GM23338 (cell line): ENCODE results near the gene SLC32A1. TPM values are rescaled to one million over a fixed set of nuclear protein-coding genes. Genes with fewer than 3 reads are reported as not detected.
A peak's percentile ranks its signal among the peaks of the same experiment; 100 is the strongest.

ENCODE experiments used
- ATAC-seq: fragments of 200-7000 bp; cut with Tn5 transposase; 3 replicates; pipeline ENCODE4 v1.9.1; 2020
- DNase-seq: peaks from one replicate; pipeline ENCODE4 v3.0.0-alpha.2; 2015; ENCODE audit warnings: low spot score
- H2AFZ ChIP-seq: fragments of 200-600 bp; sonication (generic); 2 replicates; pipeline ENCODE4 v1.8.0; 2016; ENCODE audit warnings: antibody characterized with exemption, mild to moderate bottlenecking, moderate library complexity
- H3F3A ChIP-seq: fragments of 200-600 bp; sonication (generic); replicated peaks from 2 replicates; pipeline ENCODE4 v1.8.0; 2017; ENCODE audit warnings: antibody characterized with exemption, mixed run types, low read depth
- H3K27ac ChIP-seq: fragments of 200-600 bp; sonication (generic); 2 replicates; pipeline ENCODE4 v1.6.1; 2016; ENCODE audit warnings: low read depth
- H3K27me3 ChIP-seq: fragments of 200-600 bp; sonication (generic); 2 replicates; pipeline ENCODE4 v1.8.0; 2016; ENCODE audit warnings: mild to moderate bottlenecking, mixed run types, moderate library complexity; ENCODE audit not compliant: insufficient read depth
- H3K36me3 ChIP-seq: fragments of 200-600 bp; sonication (generic); 2 replicates; pipeline ENCODE4 v1.8.0; 2016; ENCODE audit warnings: mild to moderate bottlenecking; ENCODE audit not compliant: insufficient read depth
- H3K4me1 ChIP-seq: fragments of 200-600 bp; sonication (generic); 2 replicates; pipeline ENCODE4 v1.8.0; 2016; ENCODE audit warnings: mild to moderate bottlenecking, moderate library complexity; ENCODE audit not compliant: insufficient read depth
- H3K4me2 ChIP-seq: fragments of 200-600 bp; sonication (generic); 2 replicates; pipeline ENCODE4 v1.7.1; 2017; ENCODE audit warnings: mixed run types
- H3K4me3 ChIP-seq: fragments of 200-600 bp; sonication (generic); 2 replicates; pipeline ENCODE4 v1.6.1; 2016; ENCODE audit warnings: mixed run types
- H3K79me2 ChIP-seq: fragments of 200-600 bp; sonication (generic); replicated peaks from 2 replicates; pipeline ENCODE4 v1.8.0; 2017; ENCODE audit warnings: mild to moderate bottlenecking; ENCODE audit not compliant: insufficient read depth
- H3K9me2 ChIP-seq: fragments of 200-600 bp; sonication (generic); 2 replicates; pipeline ENCODE4 v1.8.0; 2017; ENCODE audit not compliant: insufficient read depth
- H4K20me1 ChIP-seq: fragments of 200-600 bp; sonication (generic); replicated peaks from 2 replicates; pipeline ENCODE4 v1.8.0; 2017; ENCODE audit warnings: mild to moderate bottlenecking; ENCODE audit not compliant: insufficient read depth
- H3K27ac Mint-ChIP-seq: 2 replicates; pipeline ENCODE4 v1.8.0; 2020; ENCODE audit warnings: inconsistent platforms, mild to moderate bottlenecking, moderate library complexity, mixed read lengths
- H3K27me3 Mint-ChIP-seq: 3 replicates; pipeline ENCODE4 v1.8.0; 2022; ENCODE audit warnings: low read depth, mild to moderate bottlenecking, moderate library complexity, mixed read lengths, inconsistent platforms; ENCODE audit not compliant: insufficient read depth, poor library complexity
- H3K36me3 Mint-ChIP-seq: 3 replicates; pipeline ENCODE4 v1.8.0; 2021; ENCODE audit warnings: low read depth, mild to moderate bottlenecking, inconsistent platforms, moderate library complexity, mixed read lengths
- H3K4me1 Mint-ChIP-seq: 3 replicates; pipeline ENCODE4 v1.8.0; 2020; ENCODE audit warnings: mild to moderate bottlenecking, inconsistent platforms, mixed read lengths
- H3K4me3 Mint-ChIP-seq: 3 replicates; pipeline ENCODE4 v1.8.0; 2021; ENCODE audit warnings: moderate library complexity, mild to moderate bottlenecking, inconsistent platforms, mixed read lengths
- H3K9me3 Mint-ChIP-seq: 3 replicates; pipeline ENCODE4 v1.8.0; 2020; ENCODE audit warnings: moderate library complexity, mild to moderate bottlenecking, inconsistent platforms, mixed read lengths
- CREB1 ChIP-seq: fragments of 250-450 bp; sonication (Bioruptor Pico); IDR thresholded peaks from 2 replicates; pipeline ENCODE4 v1.5.0; 2020; ENCODE audit warnings: low read depth, mild to moderate bottlenecking, moderate library complexity
- CTCF ChIP-seq, 2 experiments: fragments of 200-600 bp in 1 of 2; sonication (generic) in 1 of 2; conservative IDR thresholded peaks; 2 replicates each; pipeline versions ENCODE4 v1.5.1 to v1.6.1; 2016 to 2017; ENCODE audit warnings: antibody characterized with exemption in 2 of 2, low read depth in 2 of 2, mild to moderate bottlenecking in 2 of 2, moderate library complexity in 1 of 2
- EZH2 ChIP-seq: fragments of 200-600 bp; sonication (generic); IDR thresholded peaks from one replicate; pipeline ENCODE4 v1.8.0; 2017; ENCODE audit warnings: antibody characterized with exemption, mild to moderate bottlenecking, low read depth; ENCODE audit not compliant: unreplicated experiment
- EZH2phosphoT487 ChIP-seq: fragments of 200-600 bp; sonication (generic); IDR thresholded peaks from one replicate; pipeline ENCODE4 v1.8.1; 2018; ENCODE audit warnings: antibody characterized with exemption; ENCODE audit not compliant: unreplicated experiment
- JUNB ChIP-seq: IDR thresholded peaks from one replicate; pipeline ENCODE4 v1.6.1; 2016; ENCODE audit warnings: antibody characterized with exemption; ENCODE audit not compliant: unreplicated experiment
- NANOG ChIP-seq: IDR thresholded peaks from 2 replicates; pipeline ENCODE4 v1.6.1; 2016; ENCODE audit warnings: antibody characterized with exemption, borderline replicate concordance
- POLR2AphosphoS5 ChIP-seq: IDR thresholded peaks from 2 replicates; pipeline ENCODE4 v1.6.1; 2016; ENCODE audit warnings: antibody characterized with exemption, low read depth
- STAT1 ChIP-seq: IDR thresholded peaks from one replicate; pipeline ENCODE4 v1.6.1; 2016; ENCODE audit warnings: antibody characterized with exemption; ENCODE audit not compliant: unreplicated experiment
- ZNF114 ChIP-seq: fragments of 250-450 bp; sonication (Bioruptor Pico); IDR thresholded peaks from 2 replicates; pipeline ENCODE4 v1.5.0; 2020; ENCODE audit warnings: mild to moderate bottlenecking, moderate library complexity
- ZNF331 ChIP-seq: fragments of 250-450 bp; sonication (Bioruptor Pico); IDR thresholded peaks from 2 replicates; pipeline ENCODE4 v1.5.0; 2020; ENCODE audit warnings: low read depth, mild to moderate bottlenecking, moderate library complexity
- polyA plus RNA-seq: library from polyadenylated mRNA; unstranded; fragments of >200 nt; fragmentation: Nextera tagmentation; extraction: Ambion mirVana; gene quantifications from 2 replicates; pipeline ENCODE4 v1.2.1, GENCODE V29; 2016
- total RNA-seq: library from RNA; depleted of rRNA; stranded (reverse); fragments of >200 nt; shearing (Covaris generic); gene quantifications from 2 replicates; pipeline ENCODE4 v1.2.3, GENCODE V29; 2014
- TF ChIP-seq, protein P1 (sequence below): IDR thresholded peaks from 2 replicates; pipeline ENCODE4 v1.6.1; 2016; ENCODE audit warnings: antibody characterized with exemption
- TF ChIP-seq, protein P2 (sequence below): IDR thresholded peaks from one replicate; pipeline ENCODE4 v1.6.1; 2018; ENCODE audit warnings: antibody characterized with exemption; ENCODE audit not compliant: unreplicated experiment
- TF ChIP-seq, protein P3 (sequence below): fragments of 250-450 bp; sonication (Bioruptor Pico); IDR thresholded peaks from 2 replicates; pipeline ENCODE4 v1.5.0; 2020; ENCODE audit warnings: mild to moderate bottlenecking, moderate library complexity

The SLC32A1 gene
- total and polyA plus RNA-seq, 2 experiments from 2014 or later, result 0.87 TPM; not detected in 1

DNA sequence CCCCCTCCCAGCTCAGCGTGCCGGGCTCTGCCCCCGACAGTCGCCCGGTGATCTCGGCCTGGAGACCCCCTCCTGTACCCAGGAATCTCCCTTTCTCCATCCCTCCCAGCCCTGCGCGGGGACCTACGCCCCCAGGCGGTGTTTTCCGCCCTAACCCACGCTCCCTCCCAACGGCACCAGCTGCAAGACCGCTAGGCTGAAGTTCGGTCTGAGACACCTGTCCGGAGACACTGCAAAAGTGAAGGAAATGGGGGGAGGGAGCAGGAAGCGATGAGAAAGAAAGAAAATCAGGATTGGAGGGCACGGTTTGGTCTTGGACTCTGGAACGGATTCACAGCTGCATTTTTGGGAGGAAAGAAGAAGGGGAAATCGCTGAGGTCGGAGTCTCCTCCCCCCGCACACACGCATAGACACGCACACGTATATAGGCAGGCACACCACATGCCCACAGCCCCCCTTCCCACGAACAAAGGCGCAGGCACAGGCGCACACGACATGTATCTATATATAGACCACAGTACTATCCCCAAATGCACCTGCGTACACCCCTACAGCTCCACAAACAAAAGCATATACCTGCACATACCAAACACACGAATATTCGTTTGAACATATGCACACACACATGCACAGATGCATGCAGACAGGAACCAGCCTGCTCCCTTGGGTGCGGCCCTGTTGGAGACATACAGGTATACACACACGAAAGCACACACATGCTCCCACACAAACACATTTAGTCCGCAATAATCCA, 1.0 kb downstream of the SLC32A1 start:
- TF ChIP-seq STAT1 (peak; percentile 64), ZNF331 (CRISPR knock-in tag) (no peak), CTCF (conservative IDR thresholded peaks at IDR 0.05; ENCODE audit: low read depth in 2 of 2) (peak; percentile 37 to 62; a peak in 3 of 4 replicates), JUNB (no peak), NANOG (no peak), EZH2 (peak; percentile 81), EZH2phosphoT487 (no peak), ZNF114 (CRISPR knock-in tag) (no peak), CREB1 (CRISPR knock-in tag) (0 out of 2 replicates have a peak, but pooled peaks have one; percentile 20), POLR2AphosphoS5 (peak; percentile 26; the same call in 1 of the 2 replicates)
- TF ChIP-seq, protein P1, sequence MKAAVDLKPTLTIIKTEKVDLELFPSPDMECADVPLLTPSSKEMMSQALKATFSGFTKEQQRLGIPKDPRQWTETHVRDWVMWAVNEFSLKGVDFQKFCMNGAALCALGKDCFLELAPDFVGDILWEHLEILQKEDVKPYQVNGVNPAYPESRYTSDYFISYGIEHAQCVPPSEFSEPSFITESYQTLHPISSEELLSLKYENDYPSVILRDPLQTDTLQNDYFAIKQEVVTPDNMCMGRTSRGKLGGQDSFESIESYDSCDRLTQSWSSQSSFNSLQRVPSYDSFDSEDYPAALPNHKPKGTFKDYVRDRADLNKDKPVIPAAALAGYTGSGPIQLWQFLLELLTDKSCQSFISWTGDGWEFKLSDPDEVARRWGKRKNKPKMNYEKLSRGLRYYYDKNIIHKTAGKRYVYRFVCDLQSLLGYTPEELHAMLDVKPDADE, result 0 out of 2 replicates have a peak, but pooled peaks have one; percentile 35
- TF ChIP-seq, protein P2, sequence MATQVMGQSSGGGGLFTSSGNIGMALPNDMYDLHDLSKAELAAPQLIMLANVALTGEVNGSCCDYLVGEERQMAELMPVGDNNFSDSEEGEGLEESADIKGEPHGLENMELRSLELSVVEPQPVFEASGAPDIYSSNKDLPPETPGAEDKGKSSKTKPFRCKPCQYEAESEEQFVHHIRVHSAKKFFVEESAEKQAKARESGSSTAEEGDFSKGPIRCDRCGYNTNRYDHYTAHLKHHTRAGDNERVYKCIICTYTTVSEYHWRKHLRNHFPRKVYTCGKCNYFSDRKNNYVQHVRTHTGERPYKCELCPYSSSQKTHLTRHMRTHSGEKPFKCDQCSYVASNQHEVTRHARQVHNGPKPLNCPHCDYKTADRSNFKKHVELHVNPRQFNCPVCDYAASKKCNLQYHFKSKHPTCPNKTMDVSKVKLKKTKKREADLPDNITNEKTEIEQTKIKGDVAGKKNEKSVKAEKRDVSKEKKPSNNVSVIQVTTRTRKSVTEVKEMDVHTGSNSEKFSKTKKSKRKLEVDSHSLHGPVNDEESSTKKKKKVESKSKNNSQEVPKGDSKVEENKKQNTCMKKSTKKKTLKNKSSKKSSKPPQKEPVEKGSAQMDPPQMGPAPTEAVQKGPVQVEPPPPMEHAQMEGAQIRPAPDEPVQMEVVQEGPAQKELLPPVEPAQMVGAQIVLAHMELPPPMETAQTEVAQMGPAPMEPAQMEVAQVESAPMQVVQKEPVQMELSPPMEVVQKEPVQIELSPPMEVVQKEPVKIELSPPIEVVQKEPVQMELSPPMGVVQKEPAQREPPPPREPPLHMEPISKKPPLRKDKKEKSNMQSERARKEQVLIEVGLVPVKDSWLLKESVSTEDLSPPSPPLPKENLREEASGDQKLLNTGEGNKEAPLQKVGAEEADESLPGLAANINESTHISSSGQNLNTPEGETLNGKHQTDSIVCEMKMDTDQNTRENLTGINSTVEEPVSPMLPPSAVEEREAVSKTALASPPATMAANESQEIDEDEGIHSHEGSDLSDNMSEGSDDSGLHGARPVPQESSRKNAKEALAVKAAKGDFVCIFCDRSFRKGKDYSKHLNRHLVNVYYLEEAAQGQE, result no peak
- TF ChIP-seq, protein P3, sequence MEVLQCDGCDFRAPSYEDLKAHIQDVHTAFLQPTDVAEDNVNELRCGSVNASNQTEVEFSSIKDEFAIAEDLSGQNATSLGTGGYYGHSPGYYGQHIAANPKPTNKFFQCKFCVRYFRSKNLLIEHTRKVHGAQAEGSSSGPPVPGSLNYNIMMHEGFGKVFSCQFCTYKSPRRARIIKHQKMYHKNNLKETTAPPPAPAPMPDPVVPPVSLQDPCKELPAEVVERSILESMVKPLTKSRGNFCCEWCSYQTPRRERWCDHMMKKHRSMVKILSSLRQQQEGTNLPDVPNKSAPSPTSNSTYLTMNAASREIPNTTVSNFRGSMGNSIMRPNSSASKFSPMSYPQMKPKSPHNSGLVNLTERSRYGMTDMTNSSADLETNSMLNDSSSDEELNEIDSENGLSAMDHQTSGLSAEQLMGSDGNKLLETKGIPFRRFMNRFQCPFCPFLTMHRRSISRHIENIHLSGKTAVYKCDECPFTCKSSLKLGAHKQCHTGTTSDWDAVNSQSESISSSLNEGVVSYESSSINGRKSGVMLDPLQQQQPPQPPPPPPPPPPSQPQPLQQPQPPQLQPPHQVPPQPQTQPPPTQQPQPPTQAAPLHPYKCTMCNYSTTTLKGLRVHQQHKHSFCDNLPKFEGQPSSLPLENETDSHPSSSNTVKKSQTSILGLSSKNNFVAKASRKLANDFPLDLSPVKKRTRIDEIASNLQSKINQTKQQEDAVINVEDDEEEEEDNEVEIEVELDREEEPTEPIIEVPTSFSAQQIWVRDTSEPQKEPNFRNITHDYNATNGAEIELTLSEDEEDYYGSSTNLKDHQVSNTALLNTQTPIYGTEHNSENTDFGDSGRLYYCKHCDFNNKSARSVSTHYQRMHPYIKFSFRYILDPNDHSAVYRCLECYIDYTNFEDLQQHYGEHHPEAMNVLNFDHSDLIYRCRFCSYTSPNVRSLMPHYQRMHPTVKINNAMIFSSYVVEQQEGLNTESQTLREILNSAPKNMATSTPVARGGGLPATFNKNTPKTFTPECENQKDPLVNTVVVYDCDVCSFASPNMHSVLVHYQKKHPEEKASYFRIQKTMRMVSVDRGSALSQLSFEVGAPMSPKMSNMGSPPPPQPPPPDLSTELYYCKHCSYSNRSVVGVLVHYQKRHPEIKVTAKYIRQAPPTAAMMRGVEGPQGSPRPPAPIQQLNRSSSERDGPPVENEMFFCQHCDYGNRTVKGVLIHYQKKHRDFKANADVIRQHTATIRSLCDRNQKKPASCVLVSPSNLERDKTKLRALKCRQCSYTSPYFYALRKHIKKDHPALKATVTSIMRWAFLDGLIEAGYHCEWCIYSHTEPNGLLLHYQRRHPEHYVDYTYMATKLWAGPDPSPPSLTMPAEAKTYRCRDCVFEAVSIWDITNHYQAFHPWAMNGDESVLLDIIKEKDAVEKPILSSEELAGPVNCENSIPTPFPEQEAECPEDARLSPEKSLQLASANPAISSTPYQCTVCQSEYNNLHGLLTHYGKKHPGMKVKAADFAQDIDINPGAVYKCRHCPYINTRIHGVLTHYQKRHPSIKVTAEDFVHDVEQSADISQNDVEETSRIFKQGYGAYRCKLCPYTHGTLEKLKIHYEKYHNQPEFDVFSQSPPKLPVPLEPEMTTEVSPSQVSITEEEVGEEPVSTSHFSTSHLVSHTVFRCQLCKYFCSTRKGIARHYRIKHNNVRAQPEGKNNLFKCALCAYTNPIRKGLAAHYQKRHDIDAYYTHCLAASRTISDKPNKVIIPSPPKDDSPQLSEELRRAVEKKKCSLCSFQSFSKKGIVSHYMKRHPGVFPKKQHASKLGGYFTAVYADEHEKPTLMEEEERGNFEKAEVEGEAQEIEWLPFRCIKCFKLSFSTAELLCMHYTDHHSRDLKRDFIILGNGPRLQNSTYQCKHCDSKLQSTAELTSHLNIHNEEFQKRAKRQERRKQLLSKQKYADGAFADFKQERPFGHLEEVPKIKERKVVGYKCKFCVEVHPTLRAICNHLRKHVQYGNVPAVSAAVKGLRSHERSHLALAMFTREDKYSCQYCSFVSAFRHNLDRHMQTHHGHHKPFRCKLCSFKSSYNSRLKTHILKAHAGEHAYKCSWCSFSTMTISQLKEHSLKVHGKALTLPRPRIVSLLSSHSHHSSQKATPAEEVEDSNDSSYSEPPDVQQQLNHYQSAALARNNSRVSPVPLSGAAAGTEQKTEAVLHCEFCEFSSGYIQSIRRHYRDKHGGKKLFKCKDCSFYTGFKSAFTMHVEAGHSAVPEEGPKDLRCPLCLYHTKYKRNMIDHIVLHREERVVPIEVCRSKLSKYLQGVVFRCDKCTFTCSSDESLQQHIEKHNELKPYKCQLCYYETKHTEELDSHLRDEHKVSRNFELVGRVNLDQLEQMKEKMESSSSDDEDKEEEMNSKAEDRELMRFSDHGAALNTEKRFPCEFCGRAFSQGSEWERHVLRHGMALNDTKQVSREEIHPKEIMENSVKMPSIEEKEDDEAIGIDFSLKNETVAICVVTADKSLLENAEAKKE (CRISPR knock-in tag), result no peak
- Mint-ChIP-seq H3K36me3 (no peaks in the 10 kb centered on the region; the same call in 2 of the 3 replicates), H3K4me3 (peak overlapping the region; percentile 67), H3K27me3 (peaks cover 99% of the 10 kb centered on the region), H3K9me3 (peaks cover 13% of the 10 kb centered on the region), H3K27ac (no peak overlapping the region), H3K4me1 (peaks cover 63% of the 10 kb centered on the region)
- Histone ChIP-seq H3K27ac (no peak overlapping the region), H2AFZ (peak overlapping the region; percentile 99; the same call in 1 of the 2 replicates), H3K4me3 (peak overlapping the region; percentile 61), H4K20me1 (peaks cover 5% of the 10 kb centered on the region; the same call in 1 of the 2 replicates), H3K9me2 (no peaks in the 10 kb centered on the region), H3K27me3 (peaks cover 100% of the 10 kb centered on the region), H3K79me2 (no peaks in the 10 kb centered on the region), H3K36me3 (no peaks in the 10 kb centered on the region), H3F3A (peaks cover 16% of the 10 kb centered on the region), H3K4me2 (peak overlapping the region; percentile 83), H3K4me1 (peaks cover 43% of the 10 kb centered on the region)
- ATAC-seq, result peak; percentile 10
- DNase-seq, result peak; percentile 92
